Measurements from ENCODE around the gene COL6A2.
"Not testable (repeated sequence)": the region's sequence is repeated elsewhere in the genome, so short reads cannot be mapped to it uniquely, and the experiment has no call there.

Gene COL6A2

GRCh38 chr21:46097336-46098293 lies at the start of gene COL6A2:
Gene COL6A2, plus strand, starts transcription at chr21:46098112.
- DNase-seq, result peak in 1 of 2 experiments; percentile 10

GRCh38 chr21:46048926-46049889 lies 48.7 kb upstream of the COL6A2 start:
- DNase-seq, result no peak

DNA sequence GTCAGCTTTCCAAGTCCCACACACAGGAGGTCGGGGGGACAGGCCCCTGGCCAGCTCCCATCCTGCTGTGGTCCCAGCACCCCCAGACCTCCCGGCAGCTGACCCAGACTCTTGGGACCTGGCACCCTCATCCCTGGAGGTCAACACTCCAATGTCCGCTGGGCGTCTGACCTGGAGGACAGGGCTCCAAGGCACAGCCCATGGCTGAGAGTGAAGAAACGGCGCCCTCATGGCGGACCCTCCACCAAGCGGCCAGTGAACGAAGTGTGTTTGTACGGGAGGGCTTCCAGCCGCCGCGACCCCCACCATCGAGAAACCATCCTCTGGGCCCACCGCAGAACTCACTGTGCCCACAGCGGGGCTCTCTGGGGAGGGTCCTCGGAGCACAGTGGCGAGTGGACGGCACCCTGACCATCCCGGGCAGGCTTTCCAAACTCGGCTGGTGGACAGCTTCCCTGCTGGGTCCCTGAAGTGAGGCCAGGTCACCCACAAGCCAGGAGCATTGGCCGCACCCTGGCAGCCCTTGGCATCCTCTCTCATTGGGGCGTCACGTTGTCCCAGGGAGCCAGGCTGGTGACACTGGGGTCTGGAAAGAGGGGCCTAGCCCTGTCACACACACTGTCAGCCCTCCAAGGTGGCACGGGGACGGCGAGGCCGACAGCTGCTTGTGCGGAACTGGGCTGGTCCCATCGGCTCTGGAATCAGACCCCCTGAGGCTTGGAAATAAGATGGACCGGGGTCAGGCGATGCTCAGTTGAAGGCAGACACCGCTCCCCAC lies 47.8 kb upstream of the COL6A2 start:
- DNase-seq, result no peak

GRCh38 chr21:46050668-46051378 lies 47.1 kb upstream of the COL6A2 start:
- DNase-seq, result no peak

GRCh38 chr21:46051379-46051770 lies 46.5 kb upstream of the COL6A2 start:
- DNase-seq, result no peak

DNA sequence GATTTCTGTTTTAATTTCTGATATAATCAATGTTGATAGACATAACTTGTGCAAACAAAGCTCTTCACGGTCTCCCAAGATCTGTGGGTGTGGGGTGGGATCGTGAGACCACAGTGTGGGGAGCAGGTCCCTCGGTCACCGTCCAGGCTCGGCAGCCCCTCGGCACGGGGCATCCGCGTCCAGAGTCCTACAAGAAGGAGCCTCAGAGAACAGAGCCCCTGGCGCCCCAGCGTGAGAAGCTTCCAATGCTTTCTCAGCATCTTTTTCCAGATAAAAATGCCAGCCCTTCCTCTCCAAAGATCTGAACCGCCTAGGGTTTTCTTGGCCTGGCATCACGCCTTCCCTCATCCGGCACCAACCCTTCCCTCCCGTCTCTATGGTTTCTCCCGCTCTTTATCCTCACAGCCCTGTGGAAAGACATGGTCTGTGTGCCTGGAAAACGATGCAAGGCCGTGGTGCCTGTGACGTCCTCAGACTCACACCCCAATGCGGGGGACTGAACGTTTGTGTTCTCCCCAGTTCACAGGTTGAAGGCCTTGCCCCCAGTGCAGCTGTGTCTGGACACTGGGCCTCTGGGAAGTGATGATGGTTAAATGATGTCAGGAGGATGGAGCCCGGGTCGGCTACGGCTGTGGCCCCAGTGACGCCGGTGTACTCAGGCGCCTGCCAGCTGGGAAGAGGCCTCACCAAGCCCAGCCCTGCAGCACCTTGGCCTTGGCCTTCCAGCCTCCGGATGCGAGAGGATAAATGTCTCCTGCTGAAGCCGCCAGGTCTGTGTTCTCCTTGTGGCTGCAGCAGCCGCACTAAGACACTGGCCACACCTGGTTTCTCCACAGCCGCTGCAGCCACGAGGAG lies 45.9 kb upstream of the COL6A2 start:
- DNase-seq, result no peak

DNA sequence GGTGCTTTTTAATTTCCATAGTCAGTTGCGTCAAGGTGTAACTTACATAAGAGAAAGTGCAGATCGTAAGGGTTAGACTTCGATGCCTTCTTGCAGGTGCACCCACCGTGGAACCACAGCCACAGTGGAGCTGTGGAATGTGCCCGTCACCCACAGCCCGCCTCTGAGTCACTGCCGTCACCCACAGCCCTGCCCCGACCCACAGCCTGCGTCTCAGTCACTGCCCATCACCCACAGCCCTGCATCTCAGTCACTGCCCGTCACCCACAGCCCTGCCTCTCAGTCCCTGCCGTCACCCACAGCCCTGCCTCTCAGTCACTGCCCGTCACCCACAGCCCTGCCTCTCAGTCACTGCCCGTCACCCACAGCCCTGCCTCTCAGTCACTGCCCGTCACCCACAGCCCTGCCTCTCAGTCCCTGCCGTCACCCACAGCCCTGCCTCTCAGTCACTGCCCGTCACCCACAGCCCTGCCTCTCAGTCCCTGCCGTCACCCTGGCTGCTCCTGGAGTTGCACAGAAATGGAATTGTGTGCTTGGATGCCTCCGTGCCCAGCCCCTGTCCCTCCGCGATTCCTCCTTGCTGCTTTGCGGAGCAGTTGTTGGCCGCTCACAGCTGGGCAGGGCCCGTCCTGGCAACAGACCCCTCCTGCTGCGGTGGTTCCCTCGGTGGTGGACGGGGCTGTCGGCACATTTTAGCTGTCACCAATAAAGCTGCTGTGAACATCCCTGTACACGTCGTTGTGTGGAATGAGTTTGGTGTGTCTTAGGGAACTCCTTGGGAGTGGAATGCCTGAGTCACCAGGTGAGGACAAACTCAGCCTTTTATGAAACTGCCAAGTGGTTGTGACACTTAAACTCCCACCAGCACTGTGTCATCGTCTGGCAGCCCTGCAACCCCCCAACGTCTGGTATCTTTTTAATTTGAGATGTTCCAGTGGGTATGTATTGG lies 44.9 kb upstream of the COL6A2 start:
- DNase-seq, result no peak

GRCh38 chr21:46054031-46054430 lies 43.9 kb upstream of the COL6A2 start:
- DNase-seq, result no peak

DNA sequence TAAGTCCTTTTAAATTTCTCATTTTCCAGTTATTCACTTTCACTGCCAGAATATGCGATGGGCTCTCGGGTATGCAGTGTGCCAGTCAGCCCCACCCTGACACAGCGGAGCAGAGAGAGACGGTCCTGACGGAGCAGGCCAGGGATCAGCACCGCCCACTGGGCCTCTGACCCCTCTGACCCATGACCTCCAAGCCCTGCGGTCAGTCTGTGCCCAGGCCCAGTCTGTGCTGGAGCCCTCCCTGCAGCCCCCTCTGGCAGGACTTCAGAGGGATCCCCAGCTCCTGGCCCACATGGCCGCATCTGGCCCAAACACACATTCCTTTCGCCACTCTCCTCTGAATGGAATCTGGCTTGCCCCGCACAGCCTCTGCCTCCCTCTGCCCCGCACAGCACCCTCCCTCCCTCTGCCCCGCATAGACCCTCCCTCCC lies 43.4 kb upstream of the COL6A2 start:
- no peak for DNase-seq

DNA sequence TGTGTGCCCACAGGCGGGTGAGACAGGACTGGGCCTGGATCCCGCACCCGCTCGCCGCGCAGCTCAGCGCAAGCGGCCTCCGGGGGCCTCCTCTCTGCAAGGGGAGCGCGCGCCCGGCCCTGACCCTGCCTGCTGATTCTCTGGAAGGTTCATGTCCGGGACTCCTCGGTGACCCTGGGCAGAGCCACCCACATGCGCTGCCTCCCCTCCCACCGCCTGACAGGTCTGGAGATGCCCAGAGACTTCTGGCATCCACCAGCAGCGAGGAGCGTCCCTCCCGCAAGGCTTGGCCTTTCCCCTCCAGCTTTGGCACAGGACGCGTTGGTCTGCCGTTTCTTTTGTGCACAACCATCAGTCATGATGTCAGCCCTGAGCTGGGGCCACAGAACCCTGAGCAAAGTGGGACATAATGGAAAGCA lies 42.0 kb upstream of the COL6A2 start:
- no peak for DNase-seq

GRCh38 chr21:46056450-46056903 lies 41.4 kb upstream of the COL6A2 start:
- no peak for DNase-seq

GRCh38 chr21:46057111-46057709 lies 40.7 kb upstream of the COL6A2 start:
- no peak for DNase-seq

- no peak for DNase-seq
These were observed 40.1 kb upstream of the COL6A2 start for GRCh38 chr21:46057710-46058241.

- no peak for DNase-seq
These were observed 39.3 kb upstream of the COL6A2 start for GRCh38 chr21:46058431-46059145.

DNA sequence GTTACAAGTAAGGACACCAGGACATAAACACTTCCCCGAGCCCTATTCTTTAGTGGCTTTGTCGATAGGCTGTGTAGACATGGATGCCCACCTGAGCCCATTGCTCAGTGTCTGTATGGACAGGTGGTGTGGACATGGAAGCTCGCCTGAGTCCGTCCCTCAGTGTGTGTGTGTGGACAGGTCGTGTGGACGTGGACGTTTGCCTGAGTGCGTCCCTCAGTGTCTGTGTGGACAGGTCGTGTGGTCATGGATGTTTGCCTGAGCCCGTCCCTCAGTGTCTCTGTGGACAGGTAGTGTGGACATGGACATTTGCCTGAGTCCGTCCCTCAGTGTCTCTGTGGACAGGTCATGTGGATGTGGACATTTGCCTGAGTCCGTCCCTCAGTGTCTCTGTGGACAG lies 38.7 kb upstream of the COL6A2 start:
- no peak for DNase-seq

- DNase-seq, result not testable (repeated sequence)
These were observed 38.0 kb upstream of the COL6A2 start for GRCh38 chr21:46059711-46060455.

DNA sequence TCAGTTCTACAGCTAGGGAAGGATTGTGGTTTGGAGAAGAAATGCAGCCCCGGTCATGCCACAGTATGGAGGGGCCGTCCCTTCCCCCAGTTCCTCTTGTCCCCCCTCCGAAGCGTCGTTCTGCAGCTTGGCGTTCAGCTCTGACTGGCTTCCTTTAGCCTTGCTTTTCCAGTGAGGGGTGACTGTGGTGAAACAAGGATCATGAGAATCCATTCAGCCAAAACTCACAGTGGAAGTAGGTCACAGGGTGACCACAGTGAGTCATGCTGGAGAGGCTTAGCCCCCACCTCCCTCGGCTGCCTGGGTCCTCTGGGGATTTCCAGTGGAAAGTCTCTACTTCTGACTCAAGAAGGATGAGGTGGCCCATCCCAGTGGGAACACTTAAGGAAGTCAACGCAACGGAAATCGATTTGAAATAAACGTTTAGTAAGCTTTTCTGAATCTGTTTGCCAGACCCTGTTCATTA lies 37.3 kb upstream of the COL6A2 start:
- DNase-seq, result no peak
